Measurements from ENCODE around the gene KATNB1.
"Not testable (repeated sequence)": the region's sequence is repeated elsewhere in the genome, so short reads cannot be mapped to it uniquely, and the experiment has no call there.

KATNB1 gene

DNA sequence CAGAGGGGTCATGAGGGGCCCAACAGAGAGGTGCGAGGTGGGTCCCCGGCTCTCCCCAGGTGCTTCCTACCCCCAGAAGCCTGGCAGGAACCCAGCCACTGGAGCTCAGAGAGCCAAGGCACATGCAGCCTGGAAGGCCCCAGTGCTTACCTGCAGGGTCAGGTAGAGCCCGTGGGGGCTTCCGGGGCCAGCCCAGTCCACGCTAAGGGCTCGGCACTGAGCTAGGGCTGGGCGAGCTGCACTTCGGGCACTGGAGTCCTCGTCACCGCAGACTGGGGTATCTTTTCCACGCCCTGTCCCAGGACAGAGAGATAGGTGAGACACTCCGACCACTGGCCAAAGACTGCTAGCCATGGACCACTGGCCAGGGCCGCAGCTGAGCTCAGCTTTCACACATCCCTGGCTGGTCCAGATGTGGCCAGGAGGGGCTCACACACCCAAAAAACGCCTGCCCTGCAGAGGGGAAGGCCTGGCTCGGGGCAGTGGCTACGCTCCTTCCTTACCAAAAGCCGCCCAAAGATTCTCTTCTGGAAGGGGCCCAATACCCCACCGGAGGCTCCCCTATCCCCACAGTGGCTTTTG is 59.4 kb downstream of the KATNB1 start:
- FAIRE-seq = no peak
- TF ChIP-seq POLR2AphosphoS5 (IDR thresholded peaks at IDR 0.05; ENCODE audit: low read depth, low read length) (no peak), TAF1 (IDR thresholded peaks at IDR 0.05; ENCODE audit: low read depth, low read length) (no peak), POLR2A (IDR thresholded peaks at IDR 0.05; ENCODE audit: low read depth, low read length) (no peak), POU2F2 (IDR thresholded peaks at IDR 0.05; ENCODE audit: low read depth, low read length) (no peak), SPI1 (IDR thresholded peaks at IDR 0.05; ENCODE audit: low read depth, low read length) (no peak), PAX5 (IDR thresholded peaks at IDR 0.05; ENCODE audit: insufficient read depth, low read length, severe bottlenecking) (no peak)
- DNase-seq (ENCODE audit: insufficient read length, low spot score) = no peak

DNA sequence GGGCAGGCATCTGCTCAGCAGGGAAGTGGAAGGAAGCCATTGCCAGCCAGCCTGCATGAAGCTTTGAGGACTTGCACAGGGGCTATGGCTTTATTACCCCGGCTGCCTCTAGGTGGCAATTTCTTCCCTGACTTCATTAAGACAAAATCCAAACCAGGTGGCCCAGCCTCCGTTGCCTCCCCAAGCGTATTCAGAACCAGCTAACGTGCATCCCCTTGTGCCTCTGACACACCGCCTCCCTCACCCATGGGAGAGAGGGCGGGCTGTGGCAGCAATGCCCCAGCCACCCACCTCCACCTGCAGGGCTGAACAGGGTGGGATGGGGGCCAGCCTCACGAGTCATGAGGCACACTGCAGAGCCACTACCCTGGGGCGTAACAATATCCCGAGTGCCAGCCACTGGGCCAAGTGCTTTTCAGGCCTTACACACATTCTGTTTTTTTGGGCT is 59.9 kb downstream of the KATNB1 start:
- DNase-seq (ENCODE audit: insufficient read length, low spot score) (peak; percentile 67), FAIRE-seq (peak; percentile 40)
- TF ChIP-seq TAF1 (IDR thresholded peaks at IDR 0.05; ENCODE audit: low read depth, low read length) = no peak
- no peak for TF ChIP-seq POU2F2 (IDR thresholded peaks at IDR 0.05; ENCODE audit: low read depth, low read length)
- no peak for TF ChIP-seq POLR2A (IDR thresholded peaks at IDR 0.05; ENCODE audit: low read depth, low read length)
- TF ChIP-seq POLR2AphosphoS5 (IDR thresholded peaks at IDR 0.05; ENCODE audit: low read depth, low read length) = no peak
- TF ChIP-seq SPI1 (IDR thresholded peaks at IDR 0.05; ENCODE audit: low read depth, low read length) = no peak
- TF ChIP-seq PAX5 (IDR thresholded peaks at IDR 0.05; ENCODE audit: insufficient read depth, low read length, severe bottlenecking) = no peak

DNA sequence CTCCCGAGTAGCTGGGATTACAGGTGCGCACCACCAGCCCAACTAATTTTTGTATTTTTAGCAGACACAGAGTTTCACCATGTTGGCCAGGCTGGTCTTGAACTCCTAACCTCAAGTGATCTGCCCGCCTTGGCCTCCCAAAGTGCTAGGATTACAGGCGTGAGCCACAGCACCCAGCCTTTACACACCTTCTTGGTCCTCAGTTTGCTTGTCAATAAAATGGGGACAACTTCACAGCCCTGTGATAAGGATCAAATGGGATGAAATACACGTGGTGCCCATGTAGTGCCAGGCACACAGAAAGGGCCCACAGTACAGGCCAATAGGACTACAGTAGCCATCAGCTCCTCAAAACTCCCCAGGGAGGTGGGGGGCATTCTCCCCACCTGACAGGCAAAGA is 60.4 kb downstream of the KATNB1 start:
- not testable (repeated sequence) for DNase-seq (ENCODE audit: insufficient read length, low spot score); FAIRE-seq

DNA sequence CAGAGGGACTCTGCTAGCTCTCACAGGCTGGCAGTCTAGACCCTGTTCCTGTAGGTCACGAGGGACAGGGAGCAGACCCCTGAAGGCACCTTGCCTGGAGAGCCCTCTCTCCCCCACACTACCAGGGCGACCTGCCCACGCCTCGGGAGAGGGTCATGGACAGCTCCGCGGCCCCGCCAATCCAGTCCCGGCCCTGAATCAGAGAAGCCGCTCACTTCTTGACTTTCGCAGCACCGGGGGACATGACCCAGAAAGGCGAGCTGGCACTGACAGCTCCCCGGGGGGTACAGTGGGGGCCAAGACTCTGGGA is 61.6 kb downstream of the KATNB1 start:
- DNase-seq (ENCODE audit: insufficient read length, low spot score) (no peak), FAIRE-seq (no peak)
- TF ChIP-seq POLR2A (IDR thresholded peaks at IDR 0.05; ENCODE audit: low read depth, low read length) = no peak
- no peak for TF ChIP-seq SPI1 (IDR thresholded peaks at IDR 0.05; ENCODE audit: low read depth, low read length)
- no peak for TF ChIP-seq POLR2AphosphoS5 (IDR thresholded peaks at IDR 0.05; ENCODE audit: low read depth, low read length)
- no peak for TF ChIP-seq TAF1 (IDR thresholded peaks at IDR 0.05; ENCODE audit: low read depth, low read length)
- TF ChIP-seq PAX5 (IDR thresholded peaks at IDR 0.05; ENCODE audit: insufficient read depth, low read length, severe bottlenecking) = no peak
- no peak for TF ChIP-seq POU2F2 (IDR thresholded peaks at IDR 0.05; ENCODE audit: low read depth, low read length)

DNA sequence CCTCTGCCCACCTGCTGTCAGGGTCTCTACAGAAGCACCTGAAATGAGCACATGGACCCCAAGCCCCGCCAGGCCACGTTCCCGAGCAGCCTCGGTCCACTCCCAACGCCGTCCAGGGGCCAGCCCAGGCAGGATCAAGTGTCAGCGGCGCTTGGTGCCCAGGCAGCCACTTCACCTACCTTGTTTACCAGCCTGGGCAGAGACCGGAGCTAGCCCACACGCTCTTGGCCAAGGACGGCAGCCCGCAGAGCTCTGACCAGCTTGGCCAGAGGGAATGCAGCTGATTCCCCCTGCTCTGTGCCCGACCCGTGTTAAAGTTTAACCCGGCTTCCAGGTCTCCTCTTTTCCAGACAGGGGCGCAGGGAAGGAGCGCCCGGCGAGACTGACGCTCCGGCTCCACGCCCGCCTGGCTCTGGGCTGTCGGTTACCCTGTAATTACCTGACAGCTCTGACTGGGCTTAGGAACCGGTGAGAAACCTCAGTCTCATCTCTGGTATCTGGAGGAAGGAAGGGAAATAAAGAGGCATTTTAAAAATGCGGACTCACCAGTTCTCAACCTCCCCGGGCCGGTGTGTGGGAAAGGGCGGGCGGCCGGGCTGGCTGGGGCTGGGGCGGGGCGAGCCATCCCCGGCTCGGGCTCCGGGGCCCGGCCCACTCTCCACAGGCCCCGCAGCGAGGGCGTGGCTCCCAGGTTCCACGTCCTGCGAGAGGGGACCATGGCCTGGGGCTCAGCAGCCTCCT is 62.1 kb downstream of the KATNB1 start:
- no peak for DNase-seq (ENCODE audit: insufficient read length, low spot score)
- FAIRE-seq = no peak
- TF ChIP-seq TAF1 (IDR thresholded peaks at IDR 0.05; ENCODE audit: low read depth, low read length) = no peak
- no peak for TF ChIP-seq POU2F2 (IDR thresholded peaks at IDR 0.05; ENCODE audit: low read depth, low read length)

DNA sequence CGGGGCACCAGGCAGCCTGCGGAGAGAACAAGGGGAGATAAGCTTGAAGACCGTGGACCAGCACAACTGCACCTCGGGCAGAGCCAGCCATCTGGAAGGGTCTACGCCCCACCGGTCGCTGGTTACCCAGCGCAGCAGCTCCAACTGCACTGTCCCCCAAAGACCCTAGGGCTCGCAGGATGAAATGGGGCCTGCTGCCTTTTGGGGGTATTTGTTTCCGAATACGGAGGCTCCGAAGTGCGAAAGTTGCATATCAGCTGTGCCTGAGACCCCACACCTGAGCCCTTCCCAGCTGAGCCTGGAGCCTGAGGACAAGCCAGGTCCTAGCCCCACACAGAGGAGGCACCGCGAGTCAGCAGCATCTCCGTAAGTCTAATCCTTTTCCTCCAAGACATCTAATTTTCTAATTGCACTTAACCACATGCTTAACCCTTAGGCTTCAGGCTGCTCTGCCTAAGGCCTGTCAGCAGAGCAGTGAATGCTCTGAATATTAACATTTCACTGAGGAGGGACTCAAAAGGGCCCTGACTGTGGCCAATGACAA is 62.8 kb downstream of the KATNB1 start:
- DNase-seq (ENCODE audit: insufficient read length, low spot score) = no peak
- TF ChIP-seq POLR2AphosphoS5 (IDR thresholded peaks at IDR 0.05; ENCODE audit: low read depth, low read length) (no peak), PAX5 (IDR thresholded peaks at IDR 0.05; ENCODE audit: insufficient read depth, low read length, severe bottlenecking) (no peak)
- FAIRE-seq = no peak

DNA sequence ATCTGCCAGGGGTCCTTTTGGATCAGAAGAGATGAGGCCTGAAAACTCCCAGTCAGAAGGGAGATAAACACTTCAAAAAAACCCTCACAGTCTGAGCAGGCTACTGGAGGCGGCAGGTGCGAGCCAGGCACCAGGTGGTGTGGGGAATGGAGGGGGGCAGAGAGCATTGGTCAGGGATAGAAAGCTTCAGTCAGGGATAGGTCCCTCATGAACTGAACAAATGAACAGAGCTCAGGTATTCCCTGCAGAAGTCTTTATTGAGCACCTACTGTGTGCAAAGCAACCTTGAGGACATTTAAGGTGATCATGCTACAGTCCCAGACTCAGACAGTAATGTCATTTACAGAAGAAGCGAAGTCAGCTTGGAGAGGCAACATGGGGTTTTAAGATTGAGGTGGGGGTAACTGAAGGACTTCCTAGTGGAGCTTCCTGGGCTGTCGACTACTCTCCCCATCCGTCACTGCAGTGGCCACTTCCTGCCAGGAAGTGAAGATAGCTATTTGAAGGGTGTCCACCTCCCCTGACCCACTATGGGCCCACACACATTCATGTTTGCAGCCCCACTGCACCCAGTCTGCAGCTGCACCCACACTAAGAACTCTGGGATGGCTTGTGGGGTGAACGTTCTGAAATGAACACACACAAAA is 63.5 kb downstream of the KATNB1 start:
- no peak for TF ChIP-seq PAX5 (IDR thresholded peaks at IDR 0.05; ENCODE audit: insufficient read depth, low read length, severe bottlenecking)
- TF ChIP-seq TAF1 (IDR thresholded peaks at IDR 0.05; ENCODE audit: low read depth, low read length) = no peak
- no peak for TF ChIP-seq SPI1 (IDR thresholded peaks at IDR 0.05; ENCODE audit: low read depth, low read length)
- TF ChIP-seq POLR2AphosphoS5 (IDR thresholded peaks at IDR 0.05; ENCODE audit: low read depth, low read length) = no peak
- no peak for TF ChIP-seq POLR2A (IDR thresholded peaks at IDR 0.05; ENCODE audit: low read depth, low read length)
- TF ChIP-seq POU2F2 (IDR thresholded peaks at IDR 0.05; ENCODE audit: low read depth, low read length) = no peak
- FAIRE-seq (no peak), DNase-seq (ENCODE audit: insufficient read length, low spot score) (no peak)

DNA sequence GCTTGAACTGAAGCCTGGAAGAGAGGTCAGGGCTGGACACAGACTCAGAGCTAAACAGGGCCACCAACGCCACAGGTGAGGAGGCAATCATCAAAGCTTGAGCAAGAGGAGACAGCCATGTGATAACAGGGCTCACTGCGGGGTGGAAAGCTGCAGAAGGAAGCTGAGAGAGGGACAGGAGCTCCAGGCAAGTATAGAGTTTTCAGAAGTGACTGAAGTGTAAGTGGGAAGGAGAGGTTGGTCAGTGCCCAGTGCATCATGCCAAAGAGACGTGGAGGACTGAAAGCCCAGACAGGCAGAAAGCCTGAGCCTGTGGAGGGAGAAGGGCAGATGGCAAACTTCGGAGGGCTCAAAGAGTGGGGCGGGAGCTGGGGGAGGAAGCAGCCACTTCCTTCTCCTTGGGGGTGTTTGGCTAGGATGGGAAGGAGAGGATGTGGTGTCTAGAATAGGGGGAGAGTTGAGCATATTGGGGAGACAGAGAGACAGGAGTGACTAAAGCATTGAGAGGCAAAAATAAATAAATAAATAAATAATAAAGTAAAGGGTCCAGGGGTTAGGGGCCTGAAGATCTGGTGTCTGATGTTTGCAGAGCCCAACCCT is 64.1 kb downstream of the KATNB1 start:
- no peak for TF ChIP-seq POLR2AphosphoS5 (IDR thresholded peaks at IDR 0.05; ENCODE audit: low read depth, low read length)
- TF ChIP-seq POLR2A (IDR thresholded peaks at IDR 0.05; ENCODE audit: low read depth, low read length) = no peak
- no peak for TF ChIP-seq POU2F2 (IDR thresholded peaks at IDR 0.05; ENCODE audit: low read depth, low read length)
- TF ChIP-seq TAF1 (IDR thresholded peaks at IDR 0.05; ENCODE audit: low read depth, low read length) = no peak
- no peak for TF ChIP-seq PAX5 (IDR thresholded peaks at IDR 0.05; ENCODE audit: insufficient read depth, low read length, severe bottlenecking)
- no peak for TF ChIP-seq SPI1 (IDR thresholded peaks at IDR 0.05; ENCODE audit: low read depth, low read length)
- no peak for FAIRE-seq
- no peak for DNase-seq (ENCODE audit: insufficient read length, low spot score)

DNA sequence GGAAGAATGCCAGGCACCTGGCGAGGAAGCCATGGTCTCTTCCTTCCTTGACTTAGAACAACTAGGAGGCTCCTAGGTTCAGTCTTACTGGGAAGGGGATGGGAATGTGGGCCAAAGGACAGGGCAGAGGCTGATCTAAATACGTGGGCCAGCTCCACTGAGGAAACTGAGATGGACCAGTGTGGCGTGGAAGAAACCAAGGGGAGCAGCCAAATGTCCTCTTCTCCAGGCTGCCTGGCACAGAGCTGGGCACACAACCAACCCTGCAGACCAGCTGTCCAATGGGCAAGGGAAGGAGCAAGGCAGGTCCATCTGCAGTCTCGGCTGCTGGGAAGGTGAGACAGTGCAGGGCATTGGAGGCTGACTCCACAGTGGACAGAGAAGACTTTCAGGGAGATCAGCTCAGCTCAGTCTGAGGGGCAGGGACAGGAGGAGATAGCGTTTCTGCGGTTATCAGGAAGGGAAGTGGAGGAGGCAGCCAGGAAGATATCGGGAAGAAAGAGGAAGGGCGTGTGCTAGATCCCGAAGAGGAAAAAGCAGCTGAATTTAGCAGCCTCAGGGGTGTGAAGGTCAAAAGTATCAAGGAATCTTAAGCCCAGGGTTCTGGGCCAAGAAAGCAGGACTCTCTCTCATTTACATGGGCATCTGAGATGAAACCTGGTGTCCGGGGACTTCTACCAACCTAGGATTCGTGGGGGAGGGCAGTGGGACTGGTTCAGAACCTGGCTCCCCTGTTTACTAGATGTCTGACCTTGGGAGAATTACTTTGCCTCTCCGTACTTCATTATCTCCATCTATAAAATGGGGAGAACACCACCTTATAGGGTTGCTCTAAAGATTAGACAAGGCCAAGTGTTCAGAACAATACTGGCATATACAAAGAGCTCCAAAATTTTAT is 64.9 kb downstream of the KATNB1 start:
- DNase-seq (ENCODE audit: insufficient read length, low spot score) (no peak), FAIRE-seq (no peak)
- TF ChIP-seq SPI1 (IDR thresholded peaks at IDR 0.05; ENCODE audit: low read depth, low read length) = no peak
- TF ChIP-seq PAX5 (IDR thresholded peaks at IDR 0.05; ENCODE audit: insufficient read depth, low read length, severe bottlenecking) = no peak
- no peak for TF ChIP-seq POLR2A (IDR thresholded peaks at IDR 0.05; ENCODE audit: low read depth, low read length)
- TF ChIP-seq POU2F2 (IDR thresholded peaks at IDR 0.05; ENCODE audit: low read depth, low read length) = no peak
- no peak for TF ChIP-seq POLR2AphosphoS5 (IDR thresholded peaks at IDR 0.05; ENCODE audit: low read depth, low read length)
- no peak for TF ChIP-seq TAF1 (IDR thresholded peaks at IDR 0.05; ENCODE audit: low read depth, low read length)

All from GM12891 (cell line).